D341Med (cell line): ENCODE measurements around the gene PPIL4.

Experiments
- DNase-seq: peaks from one replicate; pipeline ENCODE4 v3.0.0; 2012; ENCODE audit warnings: low spot score

The PPIL4 gene, protein sequence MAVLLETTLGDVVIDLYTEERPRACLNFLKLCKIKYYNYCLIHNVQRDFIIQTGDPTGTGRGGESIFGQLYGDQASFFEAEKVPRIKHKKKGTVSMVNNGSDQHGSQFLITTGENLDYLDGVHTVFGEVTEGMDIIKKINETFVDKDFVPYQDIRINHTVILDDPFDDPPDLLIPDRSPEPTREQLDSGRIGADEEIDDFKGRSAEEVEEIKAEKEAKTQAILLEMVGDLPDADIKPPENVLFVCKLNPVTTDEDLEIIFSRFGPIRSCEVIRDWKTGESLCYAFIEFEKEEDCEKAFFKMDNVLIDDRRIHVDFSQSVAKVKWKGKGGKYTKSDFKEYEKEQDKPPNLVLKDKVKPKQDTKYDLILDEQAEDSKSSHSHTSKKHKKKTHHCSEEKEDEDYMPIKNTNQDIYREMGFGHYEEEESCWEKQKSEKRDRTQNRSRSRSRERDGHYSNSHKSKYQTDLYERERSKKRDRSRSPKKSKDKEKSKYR

DNA sequence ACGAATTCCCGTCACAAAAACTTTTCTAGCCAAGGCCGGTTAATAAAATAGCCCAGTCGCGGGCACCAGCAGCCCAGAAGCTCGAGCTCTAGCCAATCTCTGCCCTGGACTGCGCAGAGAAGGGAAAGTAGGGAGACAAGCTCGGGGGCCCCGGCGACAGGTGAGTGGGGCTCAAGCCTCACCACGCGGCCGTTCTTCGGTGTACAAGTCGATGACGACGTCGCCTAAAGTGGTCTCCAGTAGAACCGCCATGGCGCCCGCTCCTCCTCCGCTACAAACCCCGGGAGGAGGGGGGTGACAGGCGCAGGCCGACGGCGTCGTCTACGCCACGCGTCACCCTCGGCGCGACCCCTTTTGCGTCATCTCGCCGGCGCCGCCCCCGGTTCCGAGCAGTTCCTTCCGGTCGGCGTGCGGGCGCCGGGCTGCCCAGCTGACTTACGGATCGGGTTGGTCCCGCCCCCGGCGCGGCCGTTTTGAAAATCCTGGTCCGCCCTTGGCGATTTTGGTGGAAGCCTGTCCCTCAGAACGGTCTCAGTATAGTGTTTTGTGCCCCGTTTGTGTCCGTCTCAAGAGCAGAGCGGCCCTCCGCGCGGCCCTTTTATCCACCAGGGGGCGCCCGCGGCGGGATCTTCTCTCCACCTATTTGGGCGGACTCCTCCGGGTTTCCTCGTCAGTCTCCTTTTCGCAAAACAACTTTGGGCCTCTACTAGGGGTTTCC, at the start of gene PPIL4:
Gene PPIL4 (minus strand): TSS at position 290 of the 718 bp plus-strand sequence. CDS start 38 bp downstream, at position 252.
- peak; percentile 97 for DNase-seq

DNA sequence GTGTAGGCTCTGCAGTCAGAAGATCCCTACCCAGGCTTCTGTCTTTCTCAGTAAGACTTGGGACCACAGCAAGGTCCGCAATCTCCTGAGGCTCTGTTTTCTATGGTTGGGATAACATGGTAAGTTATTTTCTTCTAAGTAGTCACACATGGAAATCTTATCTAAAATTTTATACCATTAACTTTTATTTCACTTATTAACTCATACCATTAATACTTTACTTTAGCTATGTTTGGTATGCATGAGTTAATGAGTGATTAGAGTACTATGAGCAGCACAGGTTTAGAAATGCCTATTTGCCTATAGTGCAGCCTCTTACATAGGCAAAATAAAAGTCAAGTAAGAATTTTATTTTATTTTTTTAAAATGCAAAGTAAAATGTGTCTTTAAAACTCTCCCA, 47.6 kb upstream of the PPIL4 start:
- no peak for DNase-seq

DNA sequence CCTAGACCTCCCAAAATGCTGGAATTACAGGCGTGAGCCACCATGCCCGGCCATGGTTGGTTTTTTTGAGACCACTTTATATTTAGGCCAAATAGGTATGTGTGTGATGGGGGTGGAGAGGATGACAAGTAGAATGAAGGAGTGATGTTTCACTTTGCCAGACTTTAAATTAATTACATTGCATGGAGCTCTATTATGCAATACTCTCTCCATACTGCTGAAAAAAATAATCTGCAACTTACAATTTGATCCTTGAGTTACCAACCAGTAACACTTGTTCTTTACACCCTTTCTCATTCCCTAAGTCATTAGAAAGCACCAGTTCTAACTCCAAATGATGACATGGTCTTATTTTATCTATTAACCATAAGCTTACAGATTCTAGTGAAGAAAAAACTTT, 47.1 kb upstream of the PPIL4 start:
- no peak for DNase-seq

DNA sequence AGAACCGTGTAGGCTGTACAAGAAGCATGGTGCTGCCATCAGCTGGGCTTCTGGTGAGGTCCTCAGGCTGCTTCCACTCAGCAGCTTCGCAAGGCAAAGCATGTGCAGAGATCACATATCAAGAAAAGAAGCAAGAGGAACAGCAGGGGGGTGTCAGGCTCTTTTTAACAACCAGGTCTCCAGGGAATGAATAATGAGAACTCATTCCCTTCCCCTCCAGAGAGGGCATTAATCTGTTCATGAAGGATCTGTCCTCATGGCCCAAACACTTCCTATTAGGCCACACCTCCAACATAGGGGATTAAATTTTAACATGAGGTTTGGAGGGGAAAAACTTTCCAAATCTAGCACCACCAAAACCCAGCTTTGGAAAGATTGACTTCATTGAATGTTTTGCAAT, 40.3 kb upstream of the PPIL4 start:
- DNase-seq = peak; percentile 47

DNA sequence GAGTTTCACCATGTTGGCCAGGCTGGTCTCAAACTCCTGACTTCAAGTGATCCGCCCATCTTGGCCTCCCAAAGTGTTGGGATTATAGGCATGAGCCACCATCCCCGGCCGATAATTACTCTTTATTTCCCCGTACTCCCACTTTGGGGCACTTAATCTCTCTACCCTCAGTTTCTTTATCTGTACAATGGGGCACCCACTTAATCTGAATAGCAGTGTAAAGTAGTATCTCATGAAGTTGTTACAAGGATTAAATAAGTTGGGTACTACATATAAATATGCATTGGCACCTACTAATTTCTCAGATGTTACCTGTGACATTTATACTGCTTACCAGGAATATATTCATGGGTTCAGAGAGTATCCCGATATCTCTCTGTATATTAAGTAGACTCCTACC, 35.5 kb upstream of the PPIL4 start:
- DNase-seq = no peak

DNA sequence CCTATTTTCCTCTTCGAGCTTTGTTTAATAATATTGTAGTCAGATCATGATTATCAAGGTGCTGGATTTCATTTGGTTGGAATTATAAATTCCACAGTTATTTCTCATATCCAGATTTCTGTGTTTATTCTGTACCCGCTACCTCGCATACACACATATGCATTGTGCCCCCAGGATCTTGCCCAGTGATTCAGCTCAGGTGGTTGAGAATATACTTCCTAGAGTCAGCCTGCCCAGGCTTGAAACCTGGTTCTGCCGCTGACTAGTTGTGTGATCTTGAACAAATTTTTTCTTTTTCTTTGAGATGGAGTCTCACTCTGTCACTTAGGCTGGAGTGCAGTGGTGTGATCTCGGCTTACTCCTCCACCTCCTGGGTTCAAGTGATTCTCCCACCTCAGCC, 35.0 kb upstream of the PPIL4 start:
- no peak for DNase-seq

DNA sequence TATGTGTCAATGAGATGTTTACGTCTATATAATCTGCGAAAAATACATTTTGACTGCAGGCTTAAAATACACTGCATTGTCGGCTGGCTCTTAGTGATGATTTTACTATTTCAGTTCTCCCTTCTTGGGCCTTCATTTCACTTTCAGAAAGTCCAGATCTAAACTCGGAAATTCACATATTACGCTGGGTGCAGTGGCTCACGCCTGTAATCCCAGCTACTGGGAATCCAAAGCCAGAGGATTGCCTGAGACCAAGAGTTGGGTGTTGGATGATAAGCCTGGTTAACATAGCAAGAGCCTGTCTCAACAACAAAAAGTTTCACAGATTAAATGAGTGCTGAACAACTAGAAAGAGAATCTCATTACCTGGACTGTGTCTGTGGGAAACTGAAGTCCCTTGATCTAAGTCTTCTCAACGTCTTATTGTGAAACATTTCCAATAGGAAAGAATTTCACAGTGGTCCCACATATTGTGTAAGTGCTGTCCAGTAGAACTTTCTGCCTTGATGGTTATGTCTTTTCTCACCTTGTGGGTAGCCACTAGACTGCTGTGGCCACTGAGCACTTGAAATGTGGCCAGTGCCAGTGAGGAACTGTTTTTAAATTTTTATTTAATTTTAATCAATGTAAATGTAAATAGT, 22.2 kb upstream of the PPIL4 start:
- DNase-seq = no peak

DNA sequence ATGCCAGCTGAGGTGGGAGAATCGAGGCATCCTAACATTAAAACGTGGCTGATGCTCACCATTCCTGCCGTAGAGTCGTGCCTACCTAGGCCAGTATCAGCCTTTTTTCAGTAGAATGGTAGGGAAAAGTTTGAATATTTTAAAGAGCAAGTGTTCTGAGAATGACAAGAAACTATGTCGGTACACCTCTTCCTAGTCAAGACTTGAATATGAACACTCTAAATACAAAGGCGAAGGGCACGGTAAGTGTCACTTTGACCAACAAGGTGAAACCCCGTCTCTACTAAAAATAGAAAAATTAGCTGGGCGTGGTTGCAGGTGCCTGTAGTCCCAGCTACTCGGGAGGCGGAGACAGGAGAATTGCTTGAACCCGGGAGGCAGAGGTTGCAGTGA, 21.3 kb upstream of the PPIL4 start:
- no peak for DNase-seq

DNA sequence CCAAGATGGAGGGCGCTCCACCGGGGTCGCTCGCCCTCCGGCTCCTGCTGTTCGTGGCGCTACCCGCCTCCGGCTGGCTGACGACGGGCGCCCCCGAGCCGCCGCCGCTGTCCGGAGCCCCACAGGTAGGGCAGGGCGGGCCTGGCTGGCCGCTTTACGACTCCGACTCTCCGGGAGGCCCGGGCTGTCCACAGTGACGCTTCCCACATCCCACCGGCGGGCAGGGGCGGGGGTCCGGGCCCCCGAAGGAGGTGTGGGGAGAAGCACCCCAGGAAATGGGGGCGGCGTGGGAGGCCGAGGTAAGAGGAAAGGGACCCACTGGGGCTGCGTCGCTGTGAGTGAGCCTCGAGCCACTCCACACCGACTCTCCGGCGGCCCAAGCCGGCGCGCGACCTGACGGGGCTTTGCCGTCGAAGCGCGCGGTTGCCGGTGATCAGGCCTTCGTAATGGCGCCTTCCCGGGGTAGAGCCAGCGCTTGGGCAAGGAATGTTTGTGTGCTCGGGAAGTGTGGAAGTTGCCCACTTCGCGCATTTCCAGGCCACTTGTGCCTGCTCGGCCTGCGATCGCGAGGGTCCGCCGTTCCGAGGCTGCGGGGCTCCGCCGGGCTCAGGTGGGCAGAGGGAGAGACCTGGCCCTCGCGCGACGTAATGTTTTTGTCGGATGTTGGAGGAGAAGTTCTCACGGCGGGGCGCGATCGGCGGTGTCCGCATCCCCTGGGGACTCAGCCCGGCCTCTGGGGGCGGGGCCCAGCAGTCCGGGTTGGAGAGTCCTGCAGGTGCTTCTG, 20.8 kb upstream of the PPIL4 start:
- peak; percentile 75 for DNase-seq

DNA sequence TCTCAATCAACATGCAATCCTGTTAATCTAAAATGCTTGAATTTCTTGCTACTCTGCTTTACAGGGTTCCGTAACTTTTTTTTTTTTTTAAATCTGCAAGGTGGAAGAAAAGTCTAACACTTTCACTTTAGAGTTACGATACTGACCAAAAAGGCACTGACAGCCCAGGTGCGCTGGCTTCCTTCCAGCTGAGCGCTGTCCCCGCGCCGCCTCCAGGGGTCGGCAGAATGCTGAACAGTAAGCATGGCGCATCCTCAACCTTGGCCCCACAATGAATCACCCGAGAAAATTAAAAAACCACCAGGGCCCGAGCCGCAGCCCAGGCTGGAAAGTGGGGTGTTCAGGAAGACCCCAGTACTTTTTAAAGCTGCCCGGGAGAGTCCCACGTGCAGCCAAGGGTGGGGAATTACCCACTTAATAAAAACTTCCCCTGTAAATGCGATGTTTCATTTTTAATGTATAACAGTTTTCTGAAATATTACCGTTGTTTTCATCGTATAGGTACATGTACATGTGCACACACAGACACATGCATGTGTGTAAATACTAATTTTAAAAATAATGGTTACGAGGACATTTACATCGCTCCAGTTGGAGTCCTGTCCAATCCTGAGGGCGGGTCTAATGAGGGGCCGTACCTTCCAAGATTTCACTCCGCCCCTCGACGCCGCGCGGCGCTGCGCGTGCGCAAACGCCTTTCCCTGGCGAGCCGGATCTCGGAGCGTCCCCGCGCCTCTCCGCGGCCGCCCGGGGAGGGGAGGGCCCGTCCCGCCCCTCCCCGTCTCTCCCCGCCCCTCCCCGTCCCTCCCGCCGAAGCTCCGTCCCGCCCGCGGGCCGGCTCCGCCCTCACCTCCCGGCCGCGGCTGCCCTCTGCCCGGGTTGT, 19.9 kb upstream of the PPIL4 start, which contains the start of gene GINM1:
Gene GINM1 (plus strand): TSS at position 849 of the 883 bp plus-strand sequence. CDS start 40 bp downstream, outside the sequence.
- peak; percentile 99 for DNase-seq

DNA sequence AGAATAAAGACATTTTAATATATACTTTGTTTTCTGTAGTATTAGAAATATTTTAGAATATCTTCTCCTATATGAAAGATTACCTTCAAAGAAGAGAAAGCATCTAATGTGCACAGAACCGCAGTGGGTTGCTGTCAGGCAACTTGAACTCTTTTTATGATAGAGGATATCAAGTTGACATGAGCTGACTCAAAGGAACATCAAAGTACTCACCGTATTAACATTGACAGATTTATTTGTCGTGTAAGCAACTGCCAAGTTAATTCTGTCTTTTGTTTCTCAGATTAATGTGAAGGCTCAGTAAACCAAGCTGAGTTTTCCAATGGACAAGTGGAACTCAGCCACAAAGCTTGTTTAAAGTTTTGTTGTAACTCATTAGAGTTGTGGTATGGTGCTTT, 18.1 kb upstream of the PPIL4 start:
- DNase-seq = no peak

DNA sequence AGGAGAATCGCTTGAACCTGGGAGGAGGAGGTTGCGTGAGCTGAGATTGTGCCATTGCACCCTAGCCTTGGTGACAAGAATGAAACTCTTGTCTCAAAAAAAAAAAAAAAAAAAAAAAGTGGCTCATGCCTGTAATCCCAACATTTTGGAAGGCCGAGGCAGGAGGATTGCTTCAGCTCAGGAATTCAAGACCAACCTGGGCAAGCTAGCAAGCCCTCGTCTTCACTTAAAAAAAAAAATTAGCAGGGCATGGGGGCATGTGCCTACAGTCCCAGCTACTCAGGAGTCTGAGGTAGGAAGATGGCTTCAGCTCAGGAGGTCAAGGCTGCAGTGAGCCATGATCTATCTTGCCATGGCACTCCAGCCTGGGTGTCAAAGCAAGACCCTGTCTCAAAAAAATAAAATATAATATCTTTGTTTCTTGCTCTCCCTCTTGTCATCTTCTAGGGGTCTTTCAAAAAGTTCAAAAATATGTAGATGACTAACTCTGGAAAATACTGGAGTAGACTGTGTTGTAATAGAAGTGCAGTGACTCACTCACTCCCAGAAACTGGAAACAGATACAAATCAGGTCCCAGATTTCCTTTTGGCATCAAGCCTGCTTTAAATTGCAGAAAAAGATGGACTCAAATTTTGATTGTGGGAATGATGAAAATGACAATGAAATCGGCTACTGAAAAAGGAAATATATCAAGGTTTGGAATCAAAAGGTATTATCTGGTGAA, 17.5 kb upstream of the PPIL4 start:
- no peak for DNase-seq

DNA sequence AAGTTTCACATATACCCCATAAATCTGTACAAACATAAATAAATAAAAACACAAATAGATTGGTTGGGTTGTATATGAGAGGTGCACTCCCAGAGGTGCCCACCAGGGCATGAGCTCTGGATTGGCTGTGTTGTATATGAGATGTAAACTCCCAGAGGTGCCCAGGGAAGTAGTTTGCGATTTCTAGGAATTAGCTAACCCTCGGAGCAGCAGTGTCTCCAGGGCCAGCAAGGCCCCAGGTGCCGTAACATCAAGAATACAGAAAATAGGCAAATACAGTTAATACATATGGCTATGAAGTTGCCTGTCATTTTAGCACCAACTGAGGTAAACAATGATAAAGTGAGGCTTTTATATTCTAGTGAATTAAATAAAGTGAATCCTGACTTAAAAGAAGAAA, 14.9 kb upstream of the PPIL4 start:
- peak; percentile 67 for DNase-seq

DNA sequence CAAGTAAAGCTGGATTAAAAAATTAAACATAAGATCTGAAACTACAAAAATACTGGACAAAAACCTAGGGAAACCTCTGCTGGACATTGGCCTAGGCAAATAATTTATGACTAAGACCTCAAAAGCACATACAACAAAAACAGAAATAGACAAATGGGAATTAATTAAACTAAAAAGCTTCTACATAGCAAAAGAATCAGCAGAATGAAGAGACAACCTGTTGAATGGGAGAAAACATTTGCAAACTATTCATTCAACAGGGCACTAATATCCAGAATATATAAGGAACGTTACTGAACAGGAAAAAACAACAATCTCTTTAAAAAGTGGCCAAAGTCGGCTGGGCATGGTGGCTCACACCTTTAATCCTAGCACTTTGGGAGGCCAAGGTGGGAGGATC, 13.5 kb upstream of the PPIL4 start:
- no peak for DNase-seq

DNA sequence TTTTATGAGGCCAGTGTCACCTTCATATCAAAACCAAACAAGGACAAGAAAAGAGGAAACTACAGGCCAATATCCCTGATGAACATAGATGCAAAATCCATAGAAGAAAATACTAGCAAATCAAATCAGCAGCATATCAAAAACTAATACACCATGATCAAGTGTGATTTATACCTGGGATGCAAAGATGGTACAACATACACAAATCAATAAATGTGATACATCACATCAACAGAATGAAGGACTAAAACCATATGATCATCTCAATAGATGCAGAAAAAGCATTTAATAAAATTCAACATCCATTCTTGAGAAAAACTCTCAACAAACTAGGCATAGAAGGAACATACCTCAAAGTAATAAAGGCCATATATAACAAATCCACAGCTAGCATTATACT, 12.2 kb upstream of the PPIL4 start:
- DNase-seq = no peak

DNA sequence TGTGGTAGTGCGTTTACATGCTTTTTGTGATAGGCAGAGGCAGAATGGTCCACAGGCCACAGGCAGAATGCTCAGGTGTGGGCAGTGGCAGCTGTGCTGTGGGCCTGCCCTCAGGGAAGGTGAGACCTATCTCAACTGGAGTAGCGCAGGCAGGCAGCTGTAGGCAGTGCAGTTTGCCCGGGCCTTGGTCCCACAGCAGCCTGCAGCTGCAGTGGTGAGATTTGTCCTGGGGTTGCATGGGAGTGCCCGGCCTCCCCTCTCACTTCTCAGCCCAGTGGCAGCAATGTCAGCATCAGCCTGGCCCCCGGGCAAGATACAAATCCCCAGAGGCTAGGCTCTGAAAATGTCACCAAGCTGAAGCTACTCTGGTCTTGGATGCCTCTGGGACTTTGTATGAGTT, 6.1 kb upstream of the PPIL4 start:
- DNase-seq = no peak

DNA sequence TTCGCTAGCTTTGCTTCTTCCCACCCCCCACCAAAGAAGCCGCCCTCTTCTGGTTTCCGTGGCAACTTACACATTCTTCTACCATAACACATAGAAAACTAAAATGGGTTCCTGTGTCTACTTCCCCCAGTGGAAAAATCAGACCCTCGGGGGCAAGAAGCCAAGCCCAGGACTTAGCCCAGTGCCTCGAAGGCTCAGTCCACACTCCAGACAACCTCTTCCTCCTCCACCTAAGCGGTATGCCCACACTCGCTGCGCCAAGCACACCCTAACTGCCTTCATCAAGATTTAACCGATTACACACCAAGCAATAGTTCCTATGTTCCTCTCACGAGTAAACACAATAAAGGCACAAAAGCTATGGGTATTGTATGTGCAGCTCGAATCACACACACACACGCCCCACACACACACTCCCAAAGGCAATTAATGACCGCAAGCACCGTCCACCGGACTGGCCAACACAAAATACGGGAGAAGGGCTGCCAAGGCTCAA, 537 bp downstream of the PPIL4 start:
- peak; percentile 39 for DNase-seq

DNA sequence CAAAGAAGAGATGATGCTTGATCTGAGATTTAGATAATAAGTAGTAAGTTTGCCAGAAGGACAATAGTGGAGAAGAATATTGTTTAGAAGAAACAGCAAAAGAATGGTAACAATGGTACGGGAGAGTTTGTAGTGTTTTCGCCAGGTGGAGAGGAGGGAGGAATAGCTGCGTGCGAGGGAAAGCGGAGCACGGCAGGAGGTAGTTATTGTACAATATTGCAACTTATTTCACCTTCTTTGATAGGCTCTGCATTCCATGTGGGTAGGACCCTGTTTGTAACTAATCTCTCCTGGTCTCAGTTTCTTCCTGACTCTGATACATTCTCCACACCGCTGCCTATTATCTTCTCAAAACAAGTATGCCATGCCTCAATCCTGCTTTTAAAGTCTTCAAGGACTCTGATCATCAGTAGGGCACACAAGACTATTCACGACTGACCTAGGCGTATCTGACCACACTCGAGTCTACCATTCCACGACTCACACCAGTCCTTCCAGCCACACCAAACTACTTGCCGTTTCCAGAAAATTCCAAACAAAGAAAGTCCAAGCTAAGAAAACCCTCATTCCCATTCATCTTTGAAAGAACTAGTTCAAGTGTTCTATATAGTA, 1.1 kb downstream of the PPIL4 start:
- no peak for DNase-seq

DNA sequence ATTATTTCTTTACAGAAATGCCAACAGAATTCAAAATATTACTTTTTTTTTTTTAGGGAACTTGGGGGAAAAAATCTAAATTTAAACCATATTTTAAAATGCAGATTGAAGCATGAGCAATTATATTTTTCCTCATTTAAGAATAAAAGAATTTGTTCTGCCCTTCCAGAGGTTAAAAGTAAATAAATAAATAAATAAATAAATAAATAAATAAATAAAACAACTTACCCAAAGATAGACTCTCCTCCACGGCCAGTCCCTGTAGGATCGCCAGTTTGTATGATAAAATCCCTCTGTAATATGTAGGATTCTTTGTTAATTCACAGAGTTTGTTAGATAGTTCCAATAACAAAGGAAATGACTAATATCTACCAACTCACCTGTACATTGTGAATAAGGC, 4.7 kb downstream of the PPIL4 start:
- DNase-seq = no peak

DNA sequence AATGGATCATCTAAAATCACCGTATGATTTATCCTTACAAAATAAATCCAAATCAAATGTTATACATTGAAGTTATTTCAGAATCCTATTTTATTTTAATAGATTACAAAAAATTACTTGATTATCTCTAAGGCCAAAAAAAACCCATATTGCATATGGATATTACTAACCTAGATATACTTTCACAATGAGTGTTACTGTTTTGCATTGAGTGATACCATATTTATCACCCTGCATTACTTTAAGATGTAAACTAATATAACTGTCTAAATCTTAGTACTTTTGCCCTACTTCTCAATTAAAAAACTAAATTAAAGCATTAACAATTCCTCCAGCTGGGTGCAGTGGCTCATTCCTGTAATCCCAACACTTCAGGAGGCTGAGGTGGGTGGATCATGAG, 11.1 kb downstream of the PPIL4 start:
- DNase-seq = no peak
